HG03066 (cell line): ENCODE data around the gene GNB1.

Experiments
- ATAC-seq: cut with Tn5 transposase; IDR thresholded peaks from one replicate; pipeline ENCODE4 v1.9.1; 2021; ENCODE audit warnings: low read depth; ENCODE audit not compliant: unreplicated experiment

The GNB1 gene

DNA sequence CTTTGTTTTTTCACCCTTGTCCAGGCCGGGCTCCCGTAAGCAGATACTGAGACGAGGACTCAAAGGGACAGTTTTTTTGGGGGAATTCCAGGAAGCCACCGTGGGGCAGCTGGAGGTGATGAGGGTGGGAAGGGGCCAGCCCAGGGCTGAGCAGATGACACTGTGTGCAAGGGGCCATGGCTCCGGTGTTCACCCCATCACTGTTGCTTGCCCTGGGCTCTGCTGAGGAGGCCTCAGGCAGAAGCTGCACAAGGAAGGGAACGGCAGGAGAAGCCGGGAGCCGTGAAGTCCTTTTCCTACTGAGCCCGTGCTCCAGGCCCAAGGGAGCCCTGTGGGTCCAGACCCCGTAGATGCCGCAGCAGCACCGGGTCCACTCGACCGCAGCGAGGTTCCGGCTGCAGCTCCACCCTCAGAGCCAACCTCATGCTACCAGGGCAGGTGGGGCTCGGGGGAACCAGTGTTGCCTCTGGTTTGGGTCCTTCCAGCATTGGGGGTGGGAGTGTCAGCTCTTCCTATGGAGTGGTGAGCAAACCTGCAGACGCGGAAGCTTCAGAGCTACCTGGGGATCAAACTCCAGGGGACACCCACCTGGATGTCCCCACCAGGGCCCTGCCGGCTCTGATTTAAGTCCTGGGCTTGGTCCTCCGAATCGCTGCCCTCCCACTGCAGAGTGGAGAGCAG is 19.9 kb upstream of the GNB1 start:
- ATAC-seq: no peak

DNA sequence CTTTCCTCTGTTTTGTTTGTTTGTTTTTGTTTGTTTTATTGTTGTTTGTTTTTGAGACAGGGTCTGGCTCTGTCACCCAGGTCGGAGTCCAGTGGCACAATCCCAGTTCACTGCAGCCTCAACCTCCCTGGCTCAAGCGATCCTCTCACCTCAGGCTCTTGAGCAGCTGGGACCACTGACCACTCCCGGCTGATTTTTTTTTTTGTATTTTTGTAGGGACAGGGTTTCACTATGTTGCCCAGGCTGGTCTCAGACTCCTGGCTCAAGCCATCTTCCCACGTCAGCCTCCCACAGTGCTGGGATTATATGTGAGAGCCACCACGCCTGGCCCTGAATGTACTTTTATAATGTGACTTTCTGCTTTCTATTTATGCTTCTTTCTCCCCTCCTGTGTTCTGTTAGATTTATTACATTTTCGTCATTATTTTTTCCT is 19.2 kb upstream of the GNB1 start:
- ATAC-seq: no peak

DNA sequence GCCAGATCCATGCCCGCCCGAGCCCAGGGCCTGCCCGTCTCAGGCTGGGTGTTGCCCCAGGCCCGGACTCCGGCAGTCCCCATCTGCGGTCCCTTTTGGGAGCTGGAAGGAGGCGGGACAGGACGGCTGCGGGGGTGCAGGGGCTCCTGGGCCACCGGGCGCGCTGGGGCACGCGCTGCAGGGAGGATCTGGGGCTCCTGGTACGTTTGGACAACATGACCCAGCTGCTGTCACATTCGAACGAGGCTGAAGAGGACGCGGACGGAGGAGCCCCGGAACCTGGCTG is 17.6 kb upstream of the GNB1 start:
- peak; percentile 5 for ATAC-seq

DNA sequence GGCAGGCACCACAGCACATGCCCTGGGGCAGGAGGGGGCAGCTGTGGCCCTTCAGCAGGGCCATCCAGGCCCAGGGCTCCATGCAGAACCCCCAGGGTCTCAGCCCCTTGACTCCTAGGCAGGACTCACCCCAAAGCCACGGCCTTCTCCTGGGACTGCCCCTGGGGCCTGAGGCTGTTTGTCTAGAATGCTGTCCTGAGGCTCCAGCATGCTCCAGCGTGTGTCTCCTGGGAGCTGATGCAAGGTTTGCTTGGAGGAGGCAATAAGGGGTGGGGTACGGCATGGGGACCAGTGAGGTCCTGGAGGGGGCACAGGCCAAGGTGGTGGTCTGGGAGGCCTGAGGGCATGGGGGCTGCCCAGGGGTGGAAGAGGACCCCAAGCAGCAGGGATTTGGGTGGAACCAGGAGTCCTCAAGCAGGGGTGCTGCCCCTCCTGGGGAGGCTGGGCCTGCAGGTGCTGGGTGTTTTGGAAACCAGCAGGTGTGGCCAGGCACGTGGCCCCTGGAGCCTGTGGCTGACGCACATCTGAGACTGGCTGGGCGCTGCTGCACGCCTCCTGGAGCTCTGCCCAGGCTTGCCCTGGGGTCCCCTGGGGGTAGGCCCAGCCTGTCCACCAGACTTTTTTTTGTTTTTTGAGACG is 16.3 kb upstream of the GNB1 start:
- no peak for ATAC-seq

DNA sequence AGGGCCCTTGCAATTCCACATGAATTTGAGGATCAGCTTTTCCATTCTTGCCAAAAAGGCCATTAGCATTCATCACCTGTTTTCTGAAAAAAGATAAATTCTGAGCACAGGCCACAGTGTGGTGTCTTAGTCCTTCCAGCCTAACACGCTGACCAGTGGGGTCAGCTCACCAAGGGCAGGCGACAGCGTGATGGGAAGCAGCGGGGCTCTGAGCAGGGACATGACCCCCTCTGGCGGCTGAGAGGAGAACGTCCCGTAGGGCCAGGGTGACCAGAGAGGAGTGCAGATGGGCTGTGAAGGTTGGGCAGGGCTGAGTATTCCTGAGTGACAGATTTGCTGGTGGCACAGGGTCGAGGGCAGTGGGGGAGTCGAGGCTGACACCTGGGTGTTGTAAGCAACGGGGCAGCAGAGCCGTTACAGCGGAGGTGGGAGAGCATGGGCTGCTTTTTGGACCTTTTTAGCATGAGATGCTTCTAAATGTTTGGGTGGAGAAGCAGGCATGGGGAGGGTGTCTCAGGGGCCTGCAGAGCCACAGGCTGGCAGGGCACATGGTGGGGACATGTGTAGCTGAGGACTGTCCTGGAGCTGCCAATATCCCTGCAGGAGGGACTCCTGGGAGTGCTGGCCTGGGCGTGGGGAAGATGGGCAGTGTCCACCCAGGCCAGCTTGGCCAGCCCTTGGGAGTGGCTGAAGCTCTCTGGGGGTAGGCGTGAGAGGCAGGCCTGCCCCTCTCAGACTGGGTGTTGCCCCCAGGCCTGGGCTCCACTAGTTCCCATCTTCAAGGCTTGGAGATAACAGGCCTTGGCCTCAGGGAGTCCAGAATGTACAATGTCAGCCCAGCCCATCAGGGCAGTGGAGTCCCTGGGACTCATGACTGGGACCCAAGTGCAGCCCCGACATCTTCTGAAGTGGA is 15.6 kb upstream of the GNB1 start:
- no peak for ATAC-seq

DNA sequence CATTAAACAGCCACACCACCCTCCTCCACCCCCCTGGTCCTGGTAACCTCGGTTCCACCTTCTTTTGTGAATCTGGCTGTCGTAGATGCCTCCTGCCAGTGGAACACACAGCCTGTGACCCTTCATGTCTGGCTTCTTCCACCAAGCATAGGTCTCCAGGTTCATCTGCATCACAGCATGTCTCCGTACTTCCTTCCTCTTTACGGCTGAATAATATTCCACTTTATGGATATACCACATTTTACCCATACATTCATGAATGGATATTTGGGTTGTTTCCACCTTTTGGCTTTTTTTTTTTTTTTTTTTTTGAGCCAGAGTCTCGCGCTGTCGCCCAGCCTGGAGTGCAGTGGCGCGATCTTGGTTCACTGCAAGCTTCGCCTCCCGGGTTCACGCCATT is 12.3 kb upstream of the GNB1 start:
- ATAC-seq: no peak

DNA sequence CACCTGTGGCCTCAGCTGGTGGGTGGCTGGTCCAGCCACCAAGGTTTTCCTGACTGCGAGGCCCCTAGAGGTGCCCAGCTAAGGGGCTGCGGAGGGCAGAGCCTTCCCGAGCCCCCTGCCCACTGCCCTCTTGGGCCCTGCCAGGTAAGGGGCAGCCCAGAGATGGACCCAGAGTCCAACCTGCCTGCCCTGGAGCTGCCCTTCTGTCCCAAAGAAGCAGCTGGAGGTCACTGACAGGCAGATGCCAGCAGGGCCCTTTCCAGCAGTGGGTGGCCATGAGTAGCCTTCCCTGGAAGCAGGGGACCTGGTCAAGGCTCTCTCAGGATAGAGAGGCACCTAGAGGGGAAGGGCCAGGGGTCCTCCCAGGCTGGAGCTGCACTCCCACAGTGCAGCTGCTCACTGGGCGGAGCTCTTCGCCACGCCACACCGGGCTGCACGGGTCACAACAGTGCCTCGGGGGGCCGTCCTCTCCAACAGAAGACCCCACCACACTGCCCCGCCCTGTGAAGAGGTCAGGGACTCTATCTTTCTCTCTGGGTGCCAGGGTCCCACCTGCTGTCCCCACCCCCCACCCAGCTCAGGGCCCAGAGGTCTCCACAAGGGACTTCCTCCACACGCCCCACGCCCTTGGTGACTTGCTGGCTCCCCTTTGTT is 10.9 kb upstream of the GNB1 start:
- ATAC-seq: no peak

DNA sequence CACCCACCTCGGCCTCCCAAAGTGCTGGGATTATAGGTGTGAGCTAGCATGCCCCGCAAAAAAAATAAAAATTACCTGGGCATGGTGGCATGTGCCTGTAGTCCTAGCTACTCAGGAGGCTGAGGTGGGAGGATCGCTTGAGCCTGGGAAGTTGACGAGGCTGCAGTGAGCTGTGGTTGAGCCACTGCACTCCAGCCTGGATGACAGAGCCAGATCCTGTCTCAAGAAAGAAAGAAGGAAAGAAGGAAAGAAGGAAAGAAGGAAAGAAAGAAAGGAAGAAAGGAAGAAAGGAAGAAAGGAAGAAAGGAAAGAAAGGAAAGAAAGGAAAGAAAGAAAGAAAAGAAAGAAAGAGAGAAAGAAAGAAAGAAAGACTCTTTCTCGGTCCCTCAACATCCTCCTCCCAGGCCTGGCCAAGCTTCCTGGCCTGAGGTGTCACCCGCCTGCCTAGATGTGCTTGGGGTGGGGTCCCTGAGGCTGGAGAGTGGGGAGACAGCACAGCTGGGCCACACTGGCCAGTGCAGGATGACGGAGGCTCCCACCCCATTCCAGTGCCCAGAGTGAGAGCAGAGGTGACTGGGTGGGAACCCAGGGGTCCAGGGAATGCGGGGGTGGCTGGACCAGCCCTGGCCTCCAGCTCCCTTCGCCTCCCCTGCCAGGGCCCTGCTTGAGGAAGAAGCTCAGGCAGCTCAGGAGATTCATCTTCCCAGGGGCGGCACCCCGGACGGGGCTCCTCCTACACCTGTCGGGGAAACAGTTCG is 10.2 kb upstream of the GNB1 start:
- ATAC-seq: no peak

DNA sequence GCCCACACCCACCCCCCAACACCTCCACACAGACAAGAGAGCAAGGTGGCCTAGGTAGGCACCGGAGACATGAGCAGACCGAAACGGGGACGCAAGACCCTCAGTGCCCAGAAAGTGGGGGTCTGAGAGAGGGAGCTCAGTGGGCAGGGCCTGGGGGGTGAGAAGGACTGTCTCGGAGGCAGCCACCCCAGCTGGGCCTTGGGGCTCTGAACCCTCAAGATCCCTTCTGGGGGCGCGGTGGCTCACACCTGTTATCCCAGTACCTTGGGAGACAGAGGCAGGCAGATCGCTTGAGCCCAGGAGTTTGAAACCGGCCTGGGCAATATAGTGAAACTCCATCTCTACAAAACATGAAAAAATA is 9.1 kb upstream of the GNB1 start:
- ATAC-seq: no peak

DNA sequence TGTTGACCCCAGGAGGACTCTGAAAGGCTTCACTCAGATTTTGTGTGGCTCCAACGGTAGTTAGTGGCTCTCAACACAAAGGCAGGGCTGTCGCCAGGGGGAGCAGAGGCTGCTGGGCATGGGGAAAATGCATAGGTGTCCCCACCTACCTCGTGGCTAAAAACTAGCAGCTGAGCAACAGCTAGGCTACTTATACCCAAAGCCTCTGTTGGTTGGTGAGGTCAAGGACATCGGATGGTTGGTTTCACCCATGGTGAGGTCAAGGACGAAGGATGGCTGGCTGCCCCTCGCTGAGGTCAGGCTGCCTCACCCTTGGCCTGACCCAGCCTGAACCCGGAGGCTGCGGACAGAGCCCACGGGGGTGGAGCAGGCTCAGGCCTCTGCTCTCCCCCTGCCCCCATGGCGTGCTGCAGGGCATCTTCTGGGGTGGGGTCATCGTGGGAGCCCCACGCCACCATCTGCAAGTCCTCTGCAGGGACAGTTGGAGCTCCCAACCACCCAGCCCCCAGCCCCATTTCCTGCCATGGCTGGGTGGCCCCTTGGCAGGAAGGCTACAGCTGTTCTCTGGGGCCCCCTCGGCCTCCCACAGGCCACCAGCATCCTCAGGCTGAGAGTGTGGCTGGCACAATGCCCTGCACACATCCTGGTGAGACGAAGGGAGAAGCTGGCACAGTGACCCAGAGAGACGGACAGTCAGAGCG is 8.5 kb upstream of the GNB1 start:
- ATAC-seq: no peak

DNA sequence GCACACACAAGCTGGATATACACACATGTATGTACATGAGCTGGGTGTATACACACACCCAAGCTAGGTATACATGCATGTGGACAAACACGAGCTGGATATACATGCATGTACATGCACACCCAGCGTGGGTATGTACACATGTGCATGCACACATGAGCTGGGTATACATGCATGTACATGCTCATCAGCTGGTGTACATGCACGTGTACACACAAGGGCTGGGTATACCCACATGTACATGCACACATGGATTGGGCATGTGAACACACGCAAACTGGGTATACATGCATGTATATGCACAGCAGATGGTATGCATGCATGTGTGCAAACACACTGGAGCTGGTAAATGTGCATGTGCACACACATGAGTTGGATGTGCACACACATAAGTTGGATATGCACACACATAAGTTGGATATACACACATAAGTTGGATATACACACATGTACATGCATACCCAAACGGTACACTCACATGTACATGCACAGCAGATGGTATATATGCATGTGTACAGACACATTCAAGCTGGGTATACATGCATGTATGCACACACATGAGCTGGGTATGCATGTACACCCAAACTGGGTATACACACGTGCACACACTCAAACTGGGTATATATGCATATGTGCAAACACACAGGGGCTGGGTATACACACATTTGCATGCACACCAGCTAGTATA is 7.5 kb upstream of the GNB1 start:
- ATAC-seq: no peak

DNA sequence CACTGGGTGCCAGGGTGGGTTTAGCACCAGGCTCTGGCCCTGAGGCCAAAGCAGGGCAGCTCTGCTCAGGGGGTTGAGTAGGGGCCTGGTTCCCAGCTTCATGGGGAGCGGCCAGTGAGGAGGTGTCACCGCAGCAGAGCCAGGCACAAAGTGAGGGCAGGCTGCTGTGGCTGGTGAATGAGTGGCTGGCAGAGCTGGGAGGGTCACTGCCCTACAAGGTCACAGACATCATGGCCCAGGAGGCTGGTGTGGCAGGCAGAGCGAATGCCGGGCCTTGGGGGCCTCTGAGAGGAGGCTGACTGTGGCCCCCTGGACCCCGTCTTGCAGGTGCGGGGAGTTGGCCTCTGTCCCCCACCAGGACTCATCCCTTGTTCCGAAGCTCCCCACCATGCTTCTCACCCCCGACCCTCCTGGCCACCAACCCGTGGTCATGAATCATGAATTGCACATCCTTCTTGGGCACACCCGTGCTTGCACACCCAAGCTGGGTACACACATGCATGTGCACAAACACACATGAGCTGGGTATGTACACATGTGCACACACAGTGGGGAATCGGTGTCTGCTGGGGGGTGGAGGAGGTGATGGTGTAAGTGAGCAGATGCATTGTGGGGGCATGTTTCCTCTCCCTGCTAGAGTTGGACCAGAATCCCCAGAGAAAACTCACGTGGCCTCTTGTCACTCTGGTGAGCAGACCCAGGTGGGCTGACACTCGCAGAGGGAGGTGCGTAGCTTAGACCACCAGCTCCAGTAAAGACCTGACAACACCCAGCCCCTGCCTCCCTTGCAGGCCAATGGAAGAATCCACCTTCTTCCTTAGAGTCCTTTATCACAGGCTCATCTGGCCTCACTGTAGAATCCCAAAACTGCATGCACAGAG is 4.8 kb upstream of the GNB1 start:
- no peak for ATAC-seq

DNA sequence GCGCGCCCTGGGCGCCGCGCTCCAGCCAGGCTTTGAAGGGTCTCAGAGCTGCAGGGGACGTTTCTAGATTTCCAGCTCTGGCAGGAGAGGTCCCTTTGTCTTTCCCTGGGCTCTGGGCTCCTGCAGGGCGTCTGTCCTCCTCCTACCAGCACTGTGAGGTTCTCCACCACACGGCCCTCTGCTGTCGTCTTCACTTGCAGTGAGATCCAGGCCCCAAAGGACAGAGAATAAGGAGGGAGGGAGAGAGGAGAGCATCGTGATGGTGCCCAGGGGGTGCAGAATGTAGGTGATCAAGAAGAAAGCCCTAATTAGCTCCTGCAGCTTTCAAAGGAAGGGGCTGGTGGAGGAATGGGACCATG is 4.2 kb upstream of the GNB1 start:
- ATAC-seq: no peak

DNA sequence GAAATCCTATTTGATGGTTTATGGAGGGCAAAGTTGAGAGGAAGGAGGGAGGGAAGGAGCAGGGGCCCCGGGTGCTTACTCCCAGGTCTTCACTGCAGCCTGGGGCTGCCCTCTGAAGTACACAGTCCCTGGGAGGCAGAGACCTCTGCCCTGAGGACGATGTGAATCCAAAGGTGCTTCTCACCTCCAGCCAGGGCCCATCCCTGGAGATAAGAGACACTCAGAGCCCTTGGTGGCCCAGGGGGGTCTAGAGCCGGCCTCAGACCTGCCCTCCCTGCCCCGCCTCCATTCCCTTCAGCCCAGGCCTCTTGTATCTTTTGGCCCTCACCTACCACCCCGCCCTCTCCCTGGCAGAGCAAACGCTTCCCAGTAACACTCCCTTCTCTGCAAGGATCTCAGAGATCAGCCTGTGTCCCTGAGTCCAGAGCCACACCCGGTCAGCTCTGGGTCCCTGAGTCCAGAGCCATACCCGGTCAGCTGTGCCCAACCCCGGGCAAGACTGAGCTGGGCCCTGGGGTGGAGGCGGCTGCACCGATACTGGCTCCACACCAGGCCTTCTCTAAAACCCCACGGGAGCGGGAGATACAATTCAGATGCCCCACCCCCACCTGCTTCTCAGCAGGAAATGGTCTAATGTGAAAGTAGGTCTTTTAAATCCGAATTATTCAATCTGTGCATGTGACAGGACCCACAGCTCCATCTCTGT is 3.6 kb upstream of the GNB1 start:
- ATAC-seq: no peak

DNA sequence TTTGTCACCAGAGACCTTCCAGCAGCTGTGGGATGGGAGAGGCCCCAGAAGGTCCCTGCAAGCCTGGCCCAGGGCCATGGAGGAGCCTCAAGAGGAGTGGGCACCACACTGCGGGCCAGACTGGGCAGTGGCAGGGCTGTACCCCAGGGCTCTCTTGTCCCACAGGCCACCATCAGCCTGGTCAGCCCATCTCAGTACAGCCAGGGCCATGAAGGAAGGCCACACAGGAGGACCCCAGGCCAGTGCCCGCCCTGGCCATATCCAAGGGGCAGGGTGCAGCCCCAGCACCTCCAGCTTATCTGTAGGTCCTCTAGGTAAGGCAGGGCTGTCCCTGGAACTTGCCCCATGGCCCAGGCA is 3.1 kb upstream of the GNB1 start:
- ATAC-seq: no peak

DNA sequence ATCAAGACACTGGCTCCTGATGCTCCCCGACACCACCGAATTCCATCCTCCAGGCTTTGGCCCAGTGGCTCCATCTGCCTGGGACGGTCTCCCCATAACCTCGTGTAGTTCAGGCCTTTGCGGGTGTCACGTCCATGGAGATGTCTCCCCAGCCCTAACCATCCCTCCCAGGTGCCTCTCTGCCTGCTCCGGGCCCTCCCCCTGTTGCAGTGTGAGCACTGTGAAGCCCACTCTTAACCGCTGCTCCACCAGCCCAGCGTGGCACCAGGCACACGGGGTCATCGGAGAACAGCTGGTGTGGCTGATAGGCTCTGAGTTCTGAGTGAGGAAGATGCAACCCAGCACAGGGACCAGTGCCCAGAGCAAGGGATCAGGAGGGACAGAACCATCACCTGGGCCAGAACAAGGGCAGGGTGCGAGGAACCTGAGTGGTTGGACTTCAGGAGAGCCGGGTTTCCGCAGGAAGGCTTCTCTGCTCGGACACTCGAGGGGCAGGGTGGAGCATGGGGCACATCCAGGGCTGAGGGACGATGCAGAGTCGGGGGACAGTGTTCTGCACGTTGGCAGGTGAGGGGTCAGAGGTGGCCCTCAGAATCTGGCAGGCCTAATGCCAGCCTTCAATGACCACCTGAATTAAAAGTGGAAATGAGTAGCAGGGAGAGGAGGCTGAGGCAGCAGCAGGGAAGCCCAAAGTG is 2.6 kb upstream of the GNB1 start:
- ATAC-seq: no peak

DNA sequence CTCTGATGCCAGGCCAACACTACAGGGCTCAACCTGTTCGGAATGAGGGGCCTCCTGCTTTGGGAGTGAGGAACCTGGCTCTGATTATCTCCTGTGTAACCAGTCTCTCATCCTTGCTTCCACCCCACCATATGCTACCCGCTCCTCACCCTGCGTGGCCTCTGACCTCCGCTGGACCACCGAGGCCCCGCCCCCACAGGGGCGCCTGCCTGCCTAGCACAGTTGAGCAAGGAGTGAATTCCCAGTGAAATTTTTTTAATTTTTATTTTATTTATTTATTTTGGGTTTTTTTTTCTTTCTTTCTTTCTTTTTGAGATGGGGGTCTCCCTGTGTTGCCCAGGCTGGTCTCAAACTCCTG is 1.9 kb upstream of the GNB1 start:
- ATAC-seq: no peak
